ENCODE results near the gene TMEM218.

TMEM218 gene

DNA sequence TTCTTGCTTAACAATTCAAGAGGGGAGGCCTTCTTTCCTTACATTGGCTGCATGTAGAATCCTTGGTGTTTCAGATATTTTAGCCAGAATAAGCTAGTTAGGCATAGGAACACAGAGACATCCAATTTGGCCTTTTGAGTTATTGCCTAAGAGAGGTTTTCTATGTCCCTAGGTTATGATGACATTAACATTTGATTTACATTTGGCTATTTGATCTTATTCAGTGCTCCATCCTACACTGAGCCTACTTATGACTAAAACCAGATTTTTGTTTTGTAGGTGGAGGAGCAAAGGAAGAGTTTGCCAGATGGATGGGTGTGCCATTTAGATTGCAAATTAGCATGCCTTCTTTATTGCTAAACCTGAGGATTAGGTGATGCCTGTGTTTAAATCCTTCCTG is 59.4 kb downstream of the TMEM218 start:
- peak in 1 of 2 experiments; percentile 14 for DNase-seq

DNA sequence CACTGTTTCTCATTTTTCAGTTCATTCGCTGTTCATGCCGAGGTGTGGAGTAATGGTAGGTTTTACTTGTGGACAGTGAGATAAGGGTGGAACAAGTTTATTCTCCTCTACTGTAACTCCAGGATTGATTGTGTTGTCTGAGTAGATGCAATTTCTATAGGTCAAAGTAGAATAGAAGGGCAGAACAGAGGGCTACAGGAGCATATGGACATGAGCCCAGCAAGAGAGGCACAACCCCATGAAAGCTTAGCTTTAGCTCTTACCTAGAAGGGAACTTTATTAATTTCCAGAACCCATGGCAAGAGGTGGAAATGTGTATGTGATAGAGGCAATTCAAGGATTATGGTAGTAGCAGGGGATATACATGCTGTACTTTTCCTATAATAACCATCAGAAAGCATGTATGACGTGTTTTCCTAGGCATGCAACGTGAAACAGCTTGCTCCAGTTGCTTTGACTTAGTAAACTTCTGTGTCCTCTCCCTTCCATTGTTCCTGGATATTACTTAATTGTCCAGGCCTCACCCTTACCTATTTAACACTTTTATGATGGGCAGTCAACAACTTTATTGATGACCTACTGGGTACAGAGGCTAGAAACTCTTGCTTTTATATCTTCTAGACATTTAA is 62.1 kb downstream of the TMEM218 start:
- no peak for DNase-seq
